Ramos (cell line): Measurements from ENCODE around the gene KLHL8.

Experiments used
- in situ Hi-C: fragments of 300-500 bp; cut with MboI; formaldehyde crosslinking; loops from one replicate; pipeline ENCODE4 v1.14.3; 2022; ENCODE audit warnings: low sequenced_read_pairs; ENCODE audit not compliant: unreplicated experiment

Gene KLHL8

DNA sequence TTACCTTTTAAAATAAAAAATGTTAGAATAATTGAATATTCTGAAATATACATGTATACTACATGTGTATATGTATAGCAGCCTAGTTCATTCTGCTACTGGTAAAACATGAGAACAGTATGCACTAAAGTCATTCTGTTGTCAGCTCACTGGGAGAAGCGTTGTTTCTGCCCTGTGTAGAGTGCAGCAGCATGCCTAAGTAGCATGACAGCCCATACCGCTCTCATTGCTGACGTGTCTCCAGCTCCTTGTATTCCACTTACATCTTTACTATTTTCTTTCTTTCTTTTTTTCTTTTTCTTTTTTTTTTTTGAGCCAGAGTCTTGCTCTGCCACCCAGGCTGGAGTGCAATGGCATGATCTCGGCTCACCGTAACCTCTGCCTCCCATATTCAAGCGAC lies 90.7 kb downstream of the KLHL8 start:
- in situ Hi-C loops = no loop called here

GRCh38 chr4:87128006-87128705 lies 92.3 kb downstream of the KLHL8 start:
- in situ Hi-C loops = no loop called here

DNA sequence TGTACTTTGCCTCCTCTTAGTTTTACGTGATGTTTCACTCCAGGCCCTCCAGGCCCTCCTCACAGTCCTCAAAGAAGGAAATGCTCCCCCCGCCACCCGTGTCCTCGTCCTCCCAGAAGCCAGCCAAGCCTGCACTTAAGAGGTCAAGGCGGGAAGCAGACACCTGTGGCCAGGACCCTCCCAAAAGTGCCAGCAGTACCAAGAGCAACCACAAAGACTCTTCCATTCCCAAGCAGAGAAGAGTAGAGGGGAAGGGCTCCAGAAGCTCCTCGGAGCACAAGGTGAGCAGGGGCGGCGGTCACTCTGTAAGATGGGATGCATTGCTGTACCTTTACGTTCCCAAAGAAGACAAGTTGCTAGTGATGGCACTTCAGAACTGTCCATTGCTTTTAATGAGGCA lies 94.4 kb downstream of the KLHL8 start:
- in situ Hi-C loops = no loop called here

GRCh38 chr4:87122252-87122651 lies 98.2 kb downstream of the KLHL8 start:
- in situ Hi-C loops = no loop called here

DNA sequence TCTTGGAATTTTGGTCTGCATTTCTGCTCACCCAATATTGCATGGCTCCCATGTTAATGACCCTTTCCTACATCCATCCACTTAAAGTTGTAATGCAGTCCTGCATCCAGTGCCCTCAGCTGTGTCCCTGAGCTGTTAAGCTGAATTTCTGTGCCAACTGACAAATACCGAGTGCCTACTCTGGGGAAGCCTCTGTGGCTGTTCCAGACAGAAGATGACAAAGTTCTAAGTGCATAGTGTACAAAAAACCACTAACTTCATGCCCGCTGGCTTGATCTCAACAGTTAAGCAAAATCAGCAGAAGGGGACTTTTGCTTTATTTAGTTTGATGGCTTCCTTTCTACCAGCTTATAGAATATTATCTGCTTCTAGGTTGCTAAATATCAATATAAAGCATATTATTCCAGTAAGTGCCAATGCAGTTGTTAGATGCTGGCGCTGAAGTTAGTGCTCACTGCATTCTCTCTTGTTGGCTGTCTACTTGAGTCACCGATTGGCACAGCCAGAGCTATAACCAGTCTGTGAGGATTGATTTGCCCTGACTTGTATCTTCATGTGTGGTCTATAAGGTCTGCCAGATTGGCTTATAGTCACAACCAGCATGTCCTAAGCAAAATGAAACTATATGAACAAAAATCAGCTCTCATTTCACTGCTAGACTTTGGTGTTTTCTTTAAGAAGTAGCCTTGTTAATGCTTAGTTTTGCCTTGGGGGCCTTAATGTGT lies 98.9 kb downstream of the KLHL8 start:
- in situ Hi-C loops = no loop called here

GRCh38 chr4:87120411-87121162 lies 99.8 kb downstream of the KLHL8 start:
- in situ Hi-C loops = no loop called here

- in situ Hi-C loops = no loop called here
Measured at GRCh38 chr4:87120010-87120409, 100.4 kb downstream of the KLHL8 start.

DNA sequence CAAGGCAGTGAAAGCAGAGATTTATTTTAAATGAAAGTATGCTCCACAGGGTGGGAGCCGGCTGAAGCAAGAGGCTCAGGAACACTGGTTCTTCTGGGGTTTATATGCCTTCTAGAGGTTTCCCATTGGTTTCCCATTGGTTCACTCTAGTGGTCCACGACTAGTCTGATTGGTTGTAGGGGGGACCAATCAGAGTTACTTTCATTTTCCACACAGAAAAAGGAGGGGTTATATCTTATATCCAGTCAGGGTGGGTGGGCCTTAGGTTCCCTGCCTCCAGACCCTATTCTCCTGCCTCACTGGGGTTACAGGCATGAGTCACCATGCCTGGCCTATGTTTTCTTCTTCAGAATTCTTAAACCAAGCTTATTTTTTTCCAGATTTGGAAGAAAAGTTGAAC lies 101.6 kb downstream of the KLHL8 start:
- in situ Hi-C loops = no loop called here

- in situ Hi-C loops = no loop called here
Measured at GRCh38 chr4:87118421-87118820, 102.0 kb downstream of the KLHL8 start.

GRCh38 chr4:87117732-87118075 lies 102.7 kb downstream of the KLHL8 start:
- in situ Hi-C loops = no loop called here

DNA sequence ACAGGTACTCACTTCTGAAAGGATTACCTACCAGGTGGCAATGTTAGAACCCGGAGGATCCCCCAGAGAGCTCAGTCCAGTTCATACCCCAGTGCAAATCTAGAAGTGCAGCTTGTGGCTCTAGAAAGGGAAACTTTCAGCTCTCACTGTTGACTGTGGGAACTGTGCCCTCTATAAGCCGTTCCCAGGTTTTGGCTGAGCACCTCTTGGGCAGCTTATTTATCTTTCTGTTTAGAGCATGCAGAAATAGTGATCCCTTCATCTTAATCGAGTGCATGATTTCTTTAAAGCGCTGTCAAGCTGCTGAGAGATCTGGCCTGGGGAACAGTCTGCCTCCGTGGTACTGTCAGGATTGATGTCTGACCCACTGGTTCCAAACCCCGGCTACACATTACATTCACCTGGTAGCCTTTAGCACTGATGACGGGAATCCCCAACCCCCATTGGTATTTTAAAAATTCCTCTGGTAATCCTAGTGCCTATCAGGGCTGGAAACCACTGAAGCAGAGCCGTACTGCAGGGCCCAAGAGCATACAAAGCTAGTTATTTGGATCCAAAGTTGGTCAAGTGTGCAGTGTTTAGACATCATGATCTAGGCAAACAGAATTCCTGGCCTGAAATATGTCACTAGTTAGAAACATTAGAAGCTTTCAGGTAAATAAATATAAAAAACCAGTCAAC lies 103.2 kb downstream of the KLHL8 start:
- in situ Hi-C loops = no loop called here

GRCh38 chr4:87116231-87116630 lies 104.2 kb downstream of the KLHL8 start:
- in situ Hi-C loops = no loop called here

DNA sequence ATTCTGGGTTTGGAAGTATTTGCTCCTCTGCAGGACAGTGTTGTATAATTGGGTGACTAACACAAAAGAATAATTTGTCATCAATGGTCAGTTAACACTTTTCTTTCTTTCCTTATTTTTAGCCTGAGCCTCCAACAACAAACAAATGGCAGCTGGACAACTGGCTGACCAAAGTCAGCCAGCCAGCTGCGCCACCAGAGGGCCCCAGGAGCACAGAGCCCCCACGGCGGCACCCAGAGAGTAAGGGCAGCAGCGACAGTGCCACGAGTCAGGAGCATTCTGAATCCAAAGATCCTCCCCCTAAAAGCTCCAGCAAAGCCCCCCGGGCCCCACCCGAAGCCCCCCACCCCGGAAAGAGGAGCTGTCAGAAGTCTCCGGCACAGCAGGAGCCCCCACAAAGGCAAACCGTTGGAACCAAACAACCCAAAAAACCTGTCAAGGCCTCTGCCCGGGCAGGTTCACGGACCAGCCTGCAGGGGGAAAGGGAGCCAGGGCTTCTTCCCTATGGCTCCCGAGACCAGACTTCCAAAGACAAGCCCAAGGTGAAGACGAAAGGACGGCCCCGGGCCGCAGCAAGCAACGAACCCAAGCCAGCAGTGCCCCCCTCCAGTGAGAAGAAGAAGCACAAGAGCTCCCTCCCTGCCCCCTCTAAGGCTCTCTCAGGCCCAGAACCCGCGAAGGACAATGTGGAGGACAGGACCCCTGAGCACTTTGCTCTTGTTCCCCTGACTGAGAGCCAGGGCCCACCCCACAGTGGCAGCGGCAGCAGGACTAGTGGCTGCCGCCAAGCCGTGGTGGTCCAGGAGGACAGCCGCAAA lies 106.0 kb downstream of the KLHL8 start:
- in situ Hi-C loops = no loop called here

DNA sequence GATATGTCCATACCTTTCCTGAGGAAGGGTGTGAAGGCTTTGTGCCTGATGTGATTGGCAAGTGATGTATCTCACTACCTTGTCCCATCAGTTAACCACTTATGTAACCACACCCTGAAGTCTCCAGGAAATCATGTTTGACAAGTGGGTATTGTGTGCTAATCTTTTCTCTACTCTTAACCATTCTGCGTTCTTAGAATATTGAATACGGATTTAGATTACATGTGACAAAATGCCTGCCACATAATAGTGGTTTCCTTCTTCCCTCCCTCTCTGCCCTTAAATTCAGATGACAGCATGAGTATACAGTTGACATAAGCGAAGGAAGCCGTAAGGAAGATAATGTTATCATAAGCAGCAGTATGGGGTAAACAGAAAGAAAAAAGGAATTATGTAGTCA lies 108.4 kb downstream of the KLHL8 start:
- in situ Hi-C loops = no loop called here
